ENCODE data around the gene GLUD1. TPM values are rescaled to one million over a fixed set of nuclear protein-coding genes. Genes with fewer than 3 reads are reported as not detected.
"Not testable (repeated sequence)": the region's sequence is repeated elsewhere in the genome, so short reads cannot be mapped to it uniquely, and the experiment has no call there.

GLUD1 gene
- total RNA-seq, 2 experiments from 2014 or later: 166 to 168 TPM

DNA sequence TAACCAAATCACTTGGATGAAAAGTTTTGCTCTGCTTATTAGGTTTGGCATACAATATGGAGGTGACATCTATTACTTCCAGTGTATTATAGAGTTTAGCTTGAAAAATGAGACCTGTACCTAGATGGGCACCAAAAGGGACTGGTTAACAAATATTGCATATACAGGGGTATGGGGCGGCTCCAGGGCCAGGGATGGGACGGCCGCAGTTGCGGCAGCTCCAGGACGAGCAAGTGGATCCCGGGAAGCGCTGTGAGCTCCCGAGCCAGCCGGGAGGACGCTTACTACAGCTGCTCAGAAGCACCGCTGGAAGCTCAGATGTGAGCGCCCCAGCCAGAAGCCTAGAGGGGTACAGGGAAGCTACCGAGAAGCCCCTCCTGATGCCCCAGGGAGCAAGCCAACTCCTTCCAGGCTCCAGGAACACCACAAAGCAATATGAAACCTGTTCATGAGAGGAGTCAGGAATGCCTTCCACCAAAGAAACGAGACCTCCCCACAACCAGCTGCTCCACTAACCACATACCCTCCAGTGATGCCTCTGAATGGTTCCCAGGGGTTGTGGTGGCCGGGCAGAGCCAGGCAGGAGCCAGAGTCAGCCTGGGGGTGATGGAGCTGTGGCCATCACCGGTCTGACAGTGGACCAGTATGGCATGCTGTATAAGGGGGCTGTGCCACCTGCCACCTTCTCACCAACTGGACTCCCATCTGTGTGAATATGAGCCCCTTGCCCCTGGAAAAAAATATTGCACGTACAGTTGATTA, 67.7 kb downstream of the GLUD1 start:
- H3K27ac Mint-ChIP-seq; H3K36me3 Mint-ChIP-seq (ENCODE audit: low read depth); H3K9me3 Mint-ChIP-seq; H3K27me3 Mint-ChIP-seq (ENCODE audit: low read depth); intact Hi-C loops (cut with micrococcal nuclease); H3K4me3 Mint-ChIP-seq; CTCF ChIA-PET; DNase-seq: not testable (repeated sequence)
- H3K4me1 Mint-ChIP-seq (ENCODE audit: low read depth): peaks cover 12% of the 10 kb centered on the region

- H3K4me3 Mint-ChIP-seq; H3K9me3 Mint-ChIP-seq; H3K36me3 Mint-ChIP-seq (ENCODE audit: low read depth); H3K27me3 Mint-ChIP-seq (ENCODE audit: low read depth): not testable (repeated sequence)
- DNase-seq: peak; percentile 52
- peaks cover 12% of the 10 kb centered on the region for H3K4me1 Mint-ChIP-seq (ENCODE audit: low read depth)
- intact Hi-C loops (cut with micrococcal nuclease): loop anchor here (2.0 kb wide), 1 partner anchor 59 kb away; no protein-coding TSS in a partner anchor
- CTCF ChIA-PET: interaction anchor here (1.0 kb wide), 1 partner anchor 84 kb away, joined by 6 read pairs; no protein-coding TSS in a partner anchor
- H3K27ac Mint-ChIP-seq: peak overlapping the region; percentile 77
Measured at GRCh38 chr10:87025285-87025958, 69.2 kb downstream of the GLUD1 start.

GRCh38 chr10:87020056-87020455, 74.6 kb downstream of the GLUD1 start, which contains the start of gene FAM25A:
FAM25A (plus strand) TSS chr10:87020294; CDS start chr10:87020325, 31 bp downstream.
- not testable (repeated sequence) for H3K9me3 Mint-ChIP-seq

GRCh38 chr10:87019504-87019903, 75.1 kb downstream of the GLUD1 start:
- H3K4me3 Mint-ChIP-seq; H3K36me3 Mint-ChIP-seq (ENCODE audit: low read depth); intact Hi-C loops (cut with micrococcal nuclease); H3K27ac Mint-ChIP-seq; H3K4me1 Mint-ChIP-seq (ENCODE audit: low read depth); DNase-seq; H3K9me3 Mint-ChIP-seq; CTCF ChIA-PET; H3K27me3 Mint-ChIP-seq (ENCODE audit: low read depth): not testable (repeated sequence)

More at GRCh38 chr10:87020056-87020455, 74.6 kb downstream of the GLUD1 start, which contains the start of gene FAM25A:
- H3K36me3 Mint-ChIP-seq (ENCODE audit: low read depth); intact Hi-C loops (cut with micrococcal nuclease); H3K27me3 Mint-ChIP-seq (ENCODE audit: low read depth); H3K27ac Mint-ChIP-seq; DNase-seq; H3K4me3 Mint-ChIP-seq; H3K4me1 Mint-ChIP-seq (ENCODE audit: low read depth); CTCF ChIA-PET: not testable (repeated sequence)

DNA sequence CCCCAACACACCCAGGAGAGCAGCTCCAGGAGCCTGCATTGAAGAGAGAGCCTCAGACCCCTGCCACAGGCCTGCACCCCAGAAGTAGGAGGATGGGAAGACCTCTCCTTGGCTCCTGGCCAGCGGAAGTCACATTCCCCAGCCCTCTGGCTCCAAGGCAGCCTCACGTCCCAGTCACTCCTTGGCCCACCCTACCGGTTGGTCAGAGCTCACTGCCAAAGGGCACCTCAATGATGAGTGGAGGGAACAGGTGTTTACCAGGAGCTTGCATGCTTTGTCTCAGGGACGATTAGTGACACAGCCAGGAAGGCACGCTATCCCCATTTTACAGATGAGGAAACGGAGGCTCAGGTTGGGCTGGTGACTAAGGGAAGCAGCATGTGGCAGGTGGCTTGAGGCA, 75.6 kb downstream of the GLUD1 start:
- H3K4me3 Mint-ChIP-seq; H3K9me3 Mint-ChIP-seq; CTCF ChIA-PET; DNase-seq; H3K27ac Mint-ChIP-seq; H3K36me3 Mint-ChIP-seq (ENCODE audit: low read depth); H3K27me3 Mint-ChIP-seq (ENCODE audit: low read depth); intact Hi-C loops (cut with micrococcal nuclease); H3K4me1 Mint-ChIP-seq (ENCODE audit: low read depth): not testable (repeated sequence)

GRCh38 chr10:87018127-87018526, 76.5 kb downstream of the GLUD1 start:
- CTCF ChIA-PET; H3K4me3 Mint-ChIP-seq; DNase-seq; H3K36me3 Mint-ChIP-seq (ENCODE audit: low read depth); H3K9me3 Mint-ChIP-seq; H3K27ac Mint-ChIP-seq; H3K27me3 Mint-ChIP-seq (ENCODE audit: low read depth); intact Hi-C loops (cut with micrococcal nuclease); H3K4me1 Mint-ChIP-seq (ENCODE audit: low read depth): not testable (repeated sequence)

- H3K4me3 Mint-ChIP-seq; H3K36me3 Mint-ChIP-seq (ENCODE audit: low read depth); H3K9me3 Mint-ChIP-seq; intact Hi-C loops (cut with micrococcal nuclease); DNase-seq; H3K27me3 Mint-ChIP-seq (ENCODE audit: low read depth); H3K27ac Mint-ChIP-seq; H3K4me1 Mint-ChIP-seq (ENCODE audit: low read depth): not testable (repeated sequence)
- CTCF ChIA-PET: interaction anchor here (0.6 kb wide), 1 partner anchor 30 kb away, joined by 3 read pairs; no protein-coding TSS in a partner anchor
Measured at GRCh38 chr10:87014986-87015716, 79.5 kb downstream of the GLUD1 start.

- H3K4me1 Mint-ChIP-seq (ENCODE audit: low read depth); H3K27ac Mint-ChIP-seq; H3K36me3 Mint-ChIP-seq (ENCODE audit: low read depth); CTCF ChIA-PET; H3K27me3 Mint-ChIP-seq (ENCODE audit: low read depth); intact Hi-C loops (cut with micrococcal nuclease); H3K9me3 Mint-ChIP-seq; DNase-seq; H3K4me3 Mint-ChIP-seq: not testable (repeated sequence)
Measured at GRCh38 chr10:87013528-87013927, 81.1 kb downstream of the GLUD1 start.

DNA sequence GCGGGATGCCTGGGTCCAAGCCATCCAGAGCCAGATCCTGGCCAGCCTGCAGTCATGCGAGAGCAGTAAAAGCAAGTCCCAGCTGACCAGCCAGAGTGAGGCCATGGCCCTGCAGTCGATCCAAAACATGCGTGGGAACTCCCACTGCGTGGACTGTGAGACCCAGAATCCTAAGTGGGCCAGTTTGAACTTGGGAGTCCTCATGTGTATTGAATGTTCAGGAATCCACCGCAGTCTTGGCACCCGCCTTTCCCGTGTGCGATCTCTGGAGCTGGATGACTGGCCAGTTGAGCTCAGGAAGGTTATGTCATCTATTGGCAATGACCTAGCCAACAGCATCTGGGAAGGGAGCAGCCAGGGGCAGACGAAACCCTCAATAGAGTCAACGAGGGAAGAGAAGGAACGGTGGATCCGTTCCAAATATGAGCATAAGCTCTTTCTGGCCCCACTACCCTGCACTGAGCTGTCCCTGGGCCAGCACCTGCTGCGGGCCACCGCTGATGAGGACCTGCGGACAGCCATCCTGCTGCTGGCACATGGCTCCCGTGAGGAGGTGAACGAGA, 85.4 kb downstream of the GLUD1 start:
- H3K27ac Mint-ChIP-seq; H3K4me3 Mint-ChIP-seq; H3K4me1 Mint-ChIP-seq (ENCODE audit: low read depth); H3K27me3 Mint-ChIP-seq (ENCODE audit: low read depth); intact Hi-C loops (cut with micrococcal nuclease); CTCF ChIA-PET; H3K9me3 Mint-ChIP-seq; DNase-seq; H3K36me3 Mint-ChIP-seq (ENCODE audit: low read depth): not testable (repeated sequence)

GRCh38 chr10:87008303-87008702, 86.3 kb downstream of the GLUD1 start:
- H3K4me1 Mint-ChIP-seq (ENCODE audit: low read depth); H3K27me3 Mint-ChIP-seq (ENCODE audit: low read depth); H3K27ac Mint-ChIP-seq; CTCF ChIA-PET; H3K4me3 Mint-ChIP-seq; H3K36me3 Mint-ChIP-seq (ENCODE audit: low read depth); H3K9me3 Mint-ChIP-seq; DNase-seq; intact Hi-C loops (cut with micrococcal nuclease): not testable (repeated sequence)

- H3K36me3 Mint-ChIP-seq (ENCODE audit: low read depth); DNase-seq; H3K27me3 Mint-ChIP-seq (ENCODE audit: low read depth); H3K4me1 Mint-ChIP-seq (ENCODE audit: low read depth); H3K27ac Mint-ChIP-seq; H3K9me3 Mint-ChIP-seq; H3K4me3 Mint-ChIP-seq; CTCF ChIA-PET; intact Hi-C loops (cut with micrococcal nuclease): not testable (repeated sequence)
Measured at GRCh38 chr10:87007674-87008073, 87.0 kb downstream of the GLUD1 start.

GRCh38 chr10:87007124-87007523, 87.5 kb downstream of the GLUD1 start:
- H3K4me3 Mint-ChIP-seq; H3K36me3 Mint-ChIP-seq (ENCODE audit: low read depth); H3K27ac Mint-ChIP-seq; CTCF ChIA-PET; H3K4me1 Mint-ChIP-seq (ENCODE audit: low read depth); intact Hi-C loops (cut with micrococcal nuclease); DNase-seq; H3K9me3 Mint-ChIP-seq; H3K27me3 Mint-ChIP-seq (ENCODE audit: low read depth): not testable (repeated sequence)

All from activated naive CD4-positive, alpha-beta T cell treated with anti-CD3 and anti-CD28 coated beads for 36 hours (primary cell).